ENCODE results near the gene USP37.

GRCh38 chr2:218406949-218407618, 161.1 kb downstream of the USP37 start:
- TF ChIP-seq DZIP1 (CRISPR knock-in tag; IDR thresholded peaks at IDR 0.05) (no peak; the same call in 1 of the 2 replicates), NFE2L1 (CRISPR knock-in tag; IDR thresholded peaks at IDR 0.05; ENCODE audit: borderline replicate concordance) (no peak)

Data from HepG2 (cell line).